CD4-positive, CD25-positive, alpha-beta regulatory T cell (primary cell): Measurements from ENCODE around the gene CDH12. TPM values are rescaled to one million over a fixed set of nuclear protein-coding genes. Genes with fewer than 3 reads are reported as not detected.
"Not testable (repeated sequence)": the region's sequence is repeated elsewhere in the genome, so short reads cannot be mapped to it uniquely, and the experiment has no call there.

Experiments used
- ATAC-seq, 2 donors: fragments of 150-1000 bp; cut with Tn5 transposase; one replicate each; pipeline ENCODE4 v1.10.0; 2021; ENCODE audit warnings: low read depth in 2 of 2, moderate number of reproducible peaks in 2 of 2, moderate library complexity in 1 of 2
- DNase-seq, 3 donors: peaks; one replicate each; pipeline versions ENCODE4 v3.0.0 to v3.0.0-alpha.2; 2012 to 2022; ENCODE audit warnings: mixed read lengths in 1 of 3
- H3K27ac ChIP-seq: one replicate; pipeline ENCODE4 v1.7.0; 2013; ENCODE audit warnings: mild to moderate bottlenecking, low read length; ENCODE audit not compliant: insufficient read depth, poor library complexity, severe bottlenecking
- H3K27me3 ChIP-seq: one replicate; pipeline ENCODE4 v1.7.0; 2013; ENCODE audit warnings: low read length; ENCODE audit not compliant: control insufficient read depth, insufficient read depth
- H3K36me3 ChIP-seq: one replicate; pipeline ENCODE4 v1.7.0; 2013; ENCODE audit warnings: mild to moderate bottlenecking, low read length, moderate library complexity; ENCODE audit not compliant: control insufficient read depth, insufficient read depth
- H3K4me1 ChIP-seq: 2 replicates; pipeline ENCODE4 v1.7.0; 2013; ENCODE audit warnings: mild to moderate bottlenecking, low read length; ENCODE audit not compliant: insufficient read depth, control insufficient read depth, poor library complexity, severe bottlenecking
- H3K4me3 ChIP-seq: one replicate; pipeline ENCODE4 v1.7.0; 2013; ENCODE audit warnings: low read depth, mild to moderate bottlenecking, low read length, moderate library complexity
- H3K9me3 ChIP-seq, 2 experiments: 1 replicate in 1 of 2; 2 replicates in 1 of 2; pipeline ENCODE4 v1.7.0; 2013; ENCODE audit warnings: low read length in 2 of 2, mild to moderate bottlenecking in 1 of 2, moderate library complexity in 1 of 2; ENCODE audit not compliant: control insufficient read depth in 2 of 2
- H3K27ac Mint-ChIP-seq, 3 donors: one replicate each; pipeline ENCODE4 v1.8.0; 2020 to 2022; ENCODE audit warnings: mild to moderate bottlenecking in 3 of 3, mixed read lengths in 3 of 3, moderate library complexity in 2 of 3
- H3K27me3 Mint-ChIP-seq: one replicate; pipeline ENCODE4 v1.8.0; 2022; ENCODE audit warnings: mild to moderate bottlenecking, mixed read lengths
- H3K36me3 Mint-ChIP-seq: one replicate; pipeline ENCODE4 v1.8.0; 2020; ENCODE audit warnings: mixed read lengths
- H3K4me1 Mint-ChIP-seq, 4 donors: one replicate each; pipeline ENCODE4 v1.8.0; 2020 to 2022; ENCODE audit warnings: mixed read lengths in 4 of 4, mild to moderate bottlenecking in 1 of 4
- H3K4me3 Mint-ChIP-seq, 4 donors: one replicate each; pipeline ENCODE4 v1.8.0; 2020 to 2022; ENCODE audit warnings: mild to moderate bottlenecking in 4 of 4, mixed read lengths in 4 of 4, moderate library complexity in 3 of 4
- H3K9me3 Mint-ChIP-seq, 7 donors: one replicate each; pipeline ENCODE4 v1.8.0; 2020 to 2022; ENCODE audit warnings: mixed read lengths in 7 of 7, mild to moderate bottlenecking in 3 of 7, moderate library complexity in 2 of 7
- polyA plus RNA-seq, 4 donors: library from polyadenylated mRNA; unstranded; fragments of 300-500 nt; fragmentation: Illumina TruSeq; gene quantifications; one replicate each; pipeline ENCODE4 v1.2.3, GENCODE V29; 2021
- total RNA-seq: library from RNA; stranded (reverse); gene quantifications from one replicate; pipeline ENCODE4 v1.2.3, GENCODE V29; 2022

CDH12 gene
- total and polyA plus RNA-seq, 5 donors from 2014 or later, result not detected

DNA sequence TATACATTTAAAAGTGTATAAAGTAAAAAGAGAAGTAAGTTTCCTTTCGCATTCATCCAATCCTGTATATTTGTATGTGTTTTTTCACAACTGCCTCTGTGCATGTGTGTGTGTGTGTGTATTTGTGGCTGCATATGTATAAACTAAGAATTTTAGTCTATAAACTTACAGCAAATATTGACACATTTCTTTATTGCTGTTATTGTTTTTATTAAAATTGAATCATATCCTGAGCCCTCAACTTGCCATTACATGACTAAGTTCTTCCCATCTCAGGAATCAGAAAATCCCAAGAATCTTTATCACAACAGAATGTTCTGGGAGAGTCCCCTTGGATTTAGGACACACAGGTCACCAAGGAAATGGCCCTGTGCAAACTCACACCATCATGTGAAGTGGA, 712.7 kb downstream of the CDH12 start:
- H3K36me3 Mint-ChIP-seq, DNase-seq, H3K4me3 Mint-ChIP-seq, H3K9me3 ChIP-seq, H3K36me3 ChIP-seq, H3K27ac Mint-ChIP-seq, H3K27me3 ChIP-seq, H3K27me3 Mint-ChIP-seq, H3K9me3 Mint-ChIP-seq, H3K4me1 ChIP-seq, ATAC-seq, H3K27ac ChIP-seq, H3K4me3 ChIP-seq, H3K4me1 Mint-ChIP-seq: not testable (repeated sequence)

DNA sequence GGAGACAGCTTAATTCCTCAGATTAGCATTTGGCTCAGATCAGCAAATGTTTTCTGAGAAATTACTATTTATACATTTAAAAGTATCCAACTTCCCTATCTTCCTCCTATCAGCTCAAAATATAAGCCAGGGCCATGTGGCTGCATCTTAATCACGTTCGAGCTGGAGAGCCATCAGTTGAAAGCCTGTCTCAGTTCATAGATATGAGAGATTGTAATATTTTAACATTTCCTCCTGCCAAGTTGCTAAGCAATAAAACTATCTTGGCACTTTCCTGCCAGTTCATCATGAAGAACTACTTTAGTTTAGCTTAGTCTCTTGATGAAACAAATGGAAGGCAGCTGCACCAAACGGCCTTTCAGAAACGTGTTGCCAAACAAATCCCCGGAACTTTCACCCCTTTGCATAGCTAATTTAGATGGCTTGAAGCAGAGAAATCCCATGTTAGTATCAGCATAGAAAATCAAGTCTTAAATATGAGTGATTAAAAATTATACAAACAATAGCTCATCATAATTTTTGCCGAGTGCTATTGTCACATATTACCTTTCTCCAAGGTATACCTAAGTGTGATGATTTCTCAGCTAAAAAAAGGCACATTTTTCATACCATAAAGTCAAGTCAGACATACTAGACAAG, 713.4 kb downstream of the CDH12 start:
- not testable (repeated sequence) for H3K9me3 Mint-ChIP-seq, H3K27me3 Mint-ChIP-seq, H3K4me3 ChIP-seq, ATAC-seq, H3K27ac ChIP-seq, H3K4me1 Mint-ChIP-seq, H3K27me3 ChIP-seq, H3K9me3 ChIP-seq, H3K36me3 ChIP-seq, DNase-seq, H3K27ac Mint-ChIP-seq, H3K36me3 Mint-ChIP-seq, H3K4me1 ChIP-seq, H3K4me3 Mint-ChIP-seq

DNA sequence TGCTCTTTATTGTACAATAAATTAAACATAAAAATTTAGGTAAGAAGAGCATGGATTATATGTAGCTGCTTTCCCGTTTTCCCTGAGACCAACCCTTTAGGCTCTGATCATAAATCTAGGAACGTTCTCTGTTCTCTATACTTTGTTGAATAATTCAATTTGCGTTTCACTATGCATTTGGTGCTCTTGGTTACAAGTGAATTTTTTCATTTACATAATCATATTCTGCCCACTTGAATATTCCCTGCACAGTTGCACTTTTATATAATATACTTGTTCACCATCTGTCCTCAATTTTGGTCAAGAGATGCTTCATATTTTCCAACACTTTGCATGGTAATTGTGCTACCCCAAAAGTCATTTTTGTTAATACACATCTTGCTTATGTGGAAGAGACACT, 741.8 kb downstream of the CDH12 start:
- no peaks in the 10 kb centered on the region for H3K4me1 Mint-ChIP-seq
- Histone ChIP-seq H3K9me3 (peaks cover 0 to 10% of the 10 kb centered on the region in 2 experiments), H3K36me3 (no peaks in the 10 kb centered on the region), H3K27ac (no peak overlapping the region), H3K4me3 (no peak overlapping the region), H3K4me1 (no peaks in the 10 kb centered on the region), H3K27me3 (no peaks in the 10 kb centered on the region)
- DNase-seq (no peak), ATAC-seq (no peak)
- H3K27me3 Mint-ChIP-seq, result no peaks in the 10 kb centered on the region
- no peaks in the 10 kb centered on the region for H3K36me3 Mint-ChIP-seq
- no peak overlapping the region for H3K4me3 Mint-ChIP-seq
- H3K9me3 Mint-ChIP-seq, result peaks cover 5 to 20% (median 6%) of the 10 kb centered on the region in 7 donors
- H3K27ac Mint-ChIP-seq, result no peak overlapping the region

DNA sequence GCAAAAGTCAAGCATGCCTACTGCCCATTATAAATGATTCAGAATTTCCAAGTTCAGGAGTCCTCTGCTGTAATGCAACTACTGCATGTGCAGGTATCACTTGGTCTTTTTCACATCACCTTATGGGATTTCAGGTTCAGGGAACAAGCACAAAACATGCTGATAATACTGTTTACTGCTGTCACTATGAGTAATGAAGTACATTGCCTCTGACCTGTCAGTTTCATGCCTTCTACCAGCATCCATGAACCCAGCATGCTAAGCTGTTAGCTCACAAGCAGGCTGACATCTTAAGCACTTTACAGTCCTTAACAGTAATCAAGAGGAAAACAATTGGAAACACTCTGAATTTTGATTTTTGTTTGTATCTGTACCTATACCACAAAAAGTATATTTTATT, 743.8 kb downstream of the CDH12 start:
- Mint-ChIP-seq H3K27ac (no peak overlapping the region), H3K27me3 (peaks cover 4% of the 10 kb centered on the region), H3K9me3 (peaks cover 2 to 18% (median 5%) of the 10 kb centered on the region in 7 donors), H3K36me3 (no peaks in the 10 kb centered on the region), H3K4me3 (no peak overlapping the region), H3K4me1 (no peaks in the 10 kb centered on the region)
- H3K4me1 ChIP-seq, result no peaks in the 10 kb centered on the region
- H3K4me3 ChIP-seq, result no peak overlapping the region
- DNase-seq, result no peak
- peaks cover 0 to 5% of the 10 kb centered on the region in 2 experiments for H3K9me3 ChIP-seq
- no peak overlapping the region for H3K27ac ChIP-seq
- H3K36me3 ChIP-seq, result no peaks in the 10 kb centered on the region
- no peaks in the 10 kb centered on the region for H3K27me3 ChIP-seq
- no peak for ATAC-seq

DNA sequence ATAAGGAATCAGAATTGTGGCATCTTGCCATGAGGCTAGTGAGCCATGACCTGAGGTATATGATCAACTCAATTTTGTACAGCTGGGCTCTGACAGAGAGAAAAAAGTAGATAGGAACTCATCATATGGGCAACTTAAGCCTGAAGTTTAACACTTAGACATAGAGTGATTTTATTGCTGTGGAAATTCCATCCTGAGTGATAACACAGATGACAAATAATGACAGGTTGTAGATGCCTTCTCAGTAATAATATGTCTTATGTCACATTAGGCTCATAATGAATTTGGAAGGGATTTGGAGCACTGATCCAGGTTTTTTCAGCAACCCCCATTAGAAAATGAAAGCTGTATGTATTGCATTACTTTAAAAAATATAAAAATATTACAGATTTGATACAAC, 744.6 kb downstream of the CDH12 start:
- H3K27ac Mint-ChIP-seq, result no peak overlapping the region
- DNase-seq, result no peak
- no peaks in the 10 kb centered on the region for H3K4me1 Mint-ChIP-seq
- Histone ChIP-seq H3K4me3 (no peak overlapping the region), H3K9me3 (peaks cover 0 to 5% of the 10 kb centered on the region in 2 experiments), H3K27ac (no peak overlapping the region), H3K36me3 (no peaks in the 10 kb centered on the region), H3K27me3 (no peaks in the 10 kb centered on the region), H3K4me1 (no peaks in the 10 kb centered on the region)
- H3K4me3 Mint-ChIP-seq, result no peak overlapping the region
- H3K27me3 Mint-ChIP-seq, result peaks cover 4% of the 10 kb centered on the region
- no peak for ATAC-seq
- H3K36me3 Mint-ChIP-seq, result no peaks in the 10 kb centered on the region
- peaks cover 2 to 18% (median 5%) of the 10 kb centered on the region in 7 donors for H3K9me3 Mint-ChIP-seq

DNA sequence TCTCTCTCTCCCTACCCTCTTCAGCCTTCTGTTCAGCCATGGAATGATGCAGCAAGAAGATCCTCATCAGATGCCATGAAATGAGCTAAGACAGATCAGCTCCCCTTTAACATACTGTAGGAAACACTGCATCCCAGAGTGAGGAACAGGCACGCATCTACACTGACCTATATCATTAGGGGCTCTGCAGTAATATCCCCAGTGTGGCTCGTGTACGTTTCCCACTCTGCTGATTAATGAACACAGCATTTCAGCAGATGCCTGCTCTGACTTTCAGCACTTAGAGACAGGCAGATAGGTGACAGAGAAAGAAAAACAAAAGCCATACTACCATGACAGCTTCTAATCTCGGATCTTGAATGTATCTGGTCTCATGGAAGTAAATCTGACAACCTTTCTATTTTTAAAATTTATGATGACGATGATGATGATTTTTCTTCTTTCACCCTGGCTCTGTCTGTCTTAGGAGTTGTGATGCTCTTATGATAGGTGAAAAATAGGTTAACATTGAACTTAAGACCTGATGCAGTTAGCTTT, 750.3 kb downstream of the CDH12 start:
- Histone ChIP-seq H3K27me3 (no peaks in the 10 kb centered on the region), H3K27ac (no peak overlapping the region), H3K4me1 (no peaks in the 10 kb centered on the region), H3K36me3 (no peaks in the 10 kb centered on the region), H3K4me3 (no peak overlapping the region), H3K9me3 (no peaks in the 10 kb centered on the region)
- no peak for DNase-seq
- H3K4me1 Mint-ChIP-seq, result no peaks in the 10 kb centered on the region
- ATAC-seq, result no peak
- H3K9me3 Mint-ChIP-seq, result peaks cover 0 to 7% (median 4%) of the 10 kb centered on the region in 7 donors
- no peak overlapping the region for H3K27ac Mint-ChIP-seq
- H3K36me3 Mint-ChIP-seq, result no peaks in the 10 kb centered on the region
- no peak overlapping the region for H3K4me3 Mint-ChIP-seq
- H3K27me3 Mint-ChIP-seq, result peaks cover 4% of the 10 kb centered on the region

DNA sequence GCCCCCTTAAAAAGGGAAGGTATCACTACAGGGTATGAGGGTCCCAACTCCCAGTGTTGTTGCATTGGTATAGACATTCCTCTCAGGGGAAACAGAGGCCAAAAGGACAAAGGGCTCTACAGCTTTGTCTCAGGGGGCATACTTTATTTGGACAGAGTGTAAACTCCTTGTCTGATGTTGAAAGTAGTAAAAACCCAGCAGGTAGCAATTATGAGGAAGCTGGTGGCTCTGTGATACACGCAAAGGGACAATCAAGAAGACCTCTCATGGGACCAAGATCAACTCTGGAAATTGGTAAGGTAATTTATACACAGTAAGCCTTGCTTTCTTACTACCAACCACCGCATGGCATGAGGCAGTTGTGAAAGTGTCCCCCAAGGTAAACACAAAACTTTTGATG, 764.6 kb downstream of the CDH12 start:
- no peaks in the 10 kb centered on the region for H3K36me3 ChIP-seq
- H3K9me3 ChIP-seq, result peaks cover 0 to 3% of the 10 kb centered on the region in 2 experiments
- no peaks in the 10 kb centered on the region for H3K4me1 Mint-ChIP-seq
- ATAC-seq (no peak), DNase-seq (no peak)
- no peak overlapping the region for H3K4me3 ChIP-seq
- H3K9me3 Mint-ChIP-seq, result peaks cover 0 to 12% (median 4%) of the 10 kb centered on the region in 7 donors
- H3K27ac ChIP-seq, result no peak overlapping the region
- no peaks in the 10 kb centered on the region for H3K27me3 ChIP-seq
- H3K4me3 Mint-ChIP-seq, result no peak overlapping the region
- H3K4me1 ChIP-seq, result no peaks in the 10 kb centered on the region
- no peak overlapping the region for H3K27ac Mint-ChIP-seq
- no peaks in the 10 kb centered on the region for H3K36me3 Mint-ChIP-seq
- no peaks in the 10 kb centered on the region for H3K27me3 Mint-ChIP-seq

DNA sequence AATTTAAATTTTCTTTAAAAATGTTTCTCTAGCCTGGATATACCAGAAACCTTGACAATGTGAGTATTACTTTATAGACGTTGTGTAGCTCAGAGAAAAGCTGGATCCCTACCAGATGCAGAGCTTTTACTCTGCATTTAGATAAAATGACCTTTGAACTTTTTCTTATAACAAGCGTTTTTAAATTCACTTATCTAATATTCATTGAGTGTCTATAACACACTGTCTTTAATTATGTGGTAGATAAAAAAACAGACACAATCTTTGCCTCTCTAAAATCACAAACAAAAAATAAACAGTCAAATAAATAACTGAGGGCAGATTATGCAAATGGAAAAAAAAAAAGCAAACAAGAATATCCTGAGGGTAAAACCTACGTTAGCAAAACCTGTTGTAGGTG, 773.6 kb downstream of the CDH12 start:
- no peaks in the 10 kb centered on the region for H3K27me3 Mint-ChIP-seq
- no peak overlapping the region for H3K4me3 ChIP-seq
- no peak overlapping the region for H3K4me3 Mint-ChIP-seq
- no peaks in the 10 kb centered on the region for H3K36me3 Mint-ChIP-seq
- no peak for ATAC-seq
- no peaks in the 10 kb centered on the region for H3K36me3 ChIP-seq
- H3K4me1 ChIP-seq, result no peaks in the 10 kb centered on the region
- no peaks in the 10 kb centered on the region for H3K4me1 Mint-ChIP-seq
- H3K9me3 ChIP-seq, result peaks cover 0 to 2% of the 10 kb centered on the region in 2 experiments
- peaks cover 0 to 9% (median 4%) of the 10 kb centered on the region in 7 donors for H3K9me3 Mint-ChIP-seq
- no peak for DNase-seq
- H3K27ac ChIP-seq, result no peak overlapping the region
- no peak overlapping the region for H3K27ac Mint-ChIP-seq
- H3K27me3 ChIP-seq, result no peaks in the 10 kb centered on the region
